OCI-LY3 (cell line): ENCODE data around the gene UQCC2.

Source experiments
- EZH2phosphoT487 ChIP-seq: fragments of 200-600 bp; shearing (Covaris generic); IDR thresholded peaks from 2 replicates; pipeline ENCODE4 v1.6.1; 2018; ENCODE audit warnings: antibody characterized with exemption, mixed run types, low read depth
- TF ChIP-seq, protein P1 (sequence below): fragments of 200-600, 300-600 bp; sonication (generic); IDR thresholded peaks from 2 replicates; pipeline ENCODE4 v1.5.1; 2014; ENCODE audit warnings: antibody characterized with exemption, low read length, low read depth

DNA sequence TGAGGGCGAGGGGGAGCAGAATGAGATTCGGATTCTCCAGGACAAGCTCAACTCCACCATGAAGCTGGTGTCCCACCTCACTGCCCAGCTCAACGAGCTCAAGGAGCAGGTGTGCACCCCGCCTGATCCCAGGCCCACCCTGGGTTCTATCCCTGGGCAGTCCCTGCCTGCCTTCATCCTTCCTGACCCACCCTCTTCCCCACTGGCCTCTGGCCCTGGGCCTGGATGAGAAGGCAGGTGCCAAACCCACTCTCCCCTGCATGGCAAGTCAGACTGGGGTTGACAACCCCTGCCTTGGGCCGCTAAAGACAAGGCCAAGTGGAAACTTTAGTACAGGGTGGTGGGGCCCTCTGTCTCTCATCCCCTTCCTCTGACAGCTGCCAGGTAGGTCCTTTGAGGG lies 16.5 kb downstream of the UQCC2 start:
- TF ChIP-seq, protein P1, sequence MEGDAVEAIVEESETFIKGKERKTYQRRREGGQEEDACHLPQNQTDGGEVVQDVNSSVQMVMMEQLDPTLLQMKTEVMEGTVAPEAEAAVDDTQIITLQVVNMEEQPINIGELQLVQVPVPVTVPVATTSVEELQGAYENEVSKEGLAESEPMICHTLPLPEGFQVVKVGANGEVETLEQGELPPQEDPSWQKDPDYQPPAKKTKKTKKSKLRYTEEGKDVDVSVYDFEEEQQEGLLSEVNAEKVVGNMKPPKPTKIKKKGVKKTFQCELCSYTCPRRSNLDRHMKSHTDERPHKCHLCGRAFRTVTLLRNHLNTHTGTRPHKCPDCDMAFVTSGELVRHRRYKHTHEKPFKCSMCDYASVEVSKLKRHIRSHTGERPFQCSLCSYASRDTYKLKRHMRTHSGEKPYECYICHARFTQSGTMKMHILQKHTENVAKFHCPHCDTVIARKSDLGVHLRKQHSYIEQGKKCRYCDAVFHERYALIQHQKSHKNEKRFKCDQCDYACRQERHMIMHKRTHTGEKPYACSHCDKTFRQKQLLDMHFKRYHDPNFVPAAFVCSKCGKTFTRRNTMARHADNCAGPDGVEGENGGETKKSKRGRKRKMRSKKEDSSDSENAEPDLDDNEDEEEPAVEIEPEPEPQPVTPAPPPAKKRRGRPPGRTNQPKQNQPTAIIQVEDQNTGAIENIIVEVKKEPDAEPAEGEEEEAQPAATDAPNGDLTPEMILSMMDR = no peak
- no peak for TF ChIP-seq EZH2phosphoT487
